ENCODE data around the gene DUSP22.

DUSP22 gene

DNA sequence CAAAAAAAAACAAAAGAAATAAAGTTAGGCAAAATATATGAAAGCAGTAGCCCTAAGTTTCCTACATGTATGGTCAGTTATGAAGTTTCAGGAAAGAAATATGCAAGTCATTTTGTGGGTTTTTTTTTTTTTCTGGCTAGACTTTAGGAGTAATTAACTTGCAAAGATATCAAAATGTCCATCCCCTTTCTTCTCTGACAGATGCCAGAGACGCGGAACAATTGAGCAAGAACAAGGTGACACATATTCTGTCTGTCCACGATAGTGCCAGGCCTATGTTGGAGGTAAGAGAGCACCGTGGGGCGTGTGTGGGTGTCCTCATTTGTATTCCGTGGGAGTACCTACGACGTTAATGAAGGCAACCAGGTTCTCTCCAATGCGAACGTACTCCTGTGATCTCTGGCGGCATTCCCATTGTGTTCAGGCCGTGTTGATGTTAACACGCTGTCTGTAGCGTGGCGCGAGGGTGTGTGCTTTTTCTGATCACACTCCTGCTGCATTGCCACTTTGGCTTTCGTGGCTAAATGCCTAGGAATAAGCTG is 19.5 kb downstream of the DUSP22 start:
- DNase-seq (ENCODE audit: low read depth) = no peak

DNA sequence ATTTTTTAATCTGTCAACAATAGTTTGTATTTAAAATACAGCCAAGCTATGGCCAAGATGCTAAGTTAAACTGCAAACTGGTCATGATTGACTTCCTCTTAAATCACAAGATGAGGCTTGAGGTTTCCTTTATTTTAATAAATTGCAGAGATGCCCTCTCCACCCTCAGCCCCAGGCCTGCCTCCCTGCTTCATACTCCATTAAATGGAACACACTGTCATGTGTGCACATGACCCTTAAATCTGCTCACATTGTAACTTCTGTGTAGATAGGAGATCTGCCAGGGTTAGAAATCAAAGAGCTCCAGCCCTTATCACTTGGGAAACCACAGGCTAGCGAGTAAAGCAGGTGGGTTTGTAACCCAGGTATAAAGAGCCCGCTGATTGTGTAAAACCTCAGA is 20.8 kb downstream of the DUSP22 start:
- DNase-seq (ENCODE audit: low read depth) = no peak

DNA sequence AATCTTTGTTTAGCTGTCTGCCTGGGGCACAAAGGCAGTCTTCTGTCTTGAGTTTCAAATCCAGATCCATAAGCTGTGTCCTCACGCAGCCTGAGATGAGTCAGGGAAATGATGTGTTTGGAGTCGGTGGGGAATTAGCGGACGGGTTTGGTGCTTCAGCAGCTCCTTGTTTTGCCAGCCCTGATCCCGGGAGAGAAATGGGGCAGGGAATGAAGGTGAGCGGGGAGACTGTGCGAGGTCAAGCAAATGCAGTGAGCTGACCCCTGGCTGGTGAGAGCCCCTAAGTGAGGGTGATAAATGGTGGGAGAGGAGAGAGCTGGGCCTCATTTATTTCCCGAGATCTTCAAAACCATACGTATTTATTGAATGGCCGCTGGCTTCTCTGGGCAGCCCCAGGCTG is 21.6 kb downstream of the DUSP22 start:
- DNase-seq (ENCODE audit: low read depth) = no peak

DNA sequence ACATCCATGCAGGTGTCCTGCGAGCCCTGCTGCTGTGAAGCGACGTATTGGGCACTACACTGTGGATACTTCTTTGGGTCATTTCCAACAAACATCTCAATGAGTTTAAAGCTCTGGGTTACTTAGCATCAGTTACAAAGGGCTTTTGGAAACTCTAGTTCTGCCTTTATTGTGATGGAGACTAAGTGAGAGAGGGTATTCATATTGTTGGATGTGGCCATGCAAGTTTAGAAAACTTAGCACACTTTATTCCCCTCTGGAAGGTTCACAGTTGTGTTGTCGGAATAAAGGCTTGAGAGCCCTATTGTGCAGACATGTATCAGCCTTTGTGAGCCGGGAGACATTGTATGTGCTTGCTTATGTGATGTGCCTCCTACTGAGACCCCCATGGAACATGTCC is 22.1 kb downstream of the DUSP22 start:
- no peak for DNase-seq (ENCODE audit: low read depth)

DNA sequence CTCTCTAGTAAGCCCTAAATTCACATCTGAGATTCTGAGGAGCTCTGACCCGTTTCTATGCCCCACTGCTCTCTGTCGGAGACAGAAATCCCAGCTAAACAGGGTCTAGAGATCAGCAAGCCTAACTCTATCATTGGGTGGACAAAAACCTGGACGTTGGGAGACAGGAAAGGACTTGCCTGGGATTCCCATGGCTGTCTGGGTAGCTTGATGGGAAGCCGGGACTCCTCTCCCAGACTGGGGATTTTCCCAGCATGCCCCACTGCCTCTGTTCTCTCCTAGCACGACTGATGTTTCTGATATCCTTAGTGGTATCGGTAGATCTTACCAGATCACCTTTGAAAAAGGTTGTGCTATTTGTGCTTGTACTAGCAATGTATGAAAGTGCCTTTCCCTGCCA is 22.9 kb downstream of the DUSP22 start:
- no peak for DNase-seq (ENCODE audit: low read depth)

DNA sequence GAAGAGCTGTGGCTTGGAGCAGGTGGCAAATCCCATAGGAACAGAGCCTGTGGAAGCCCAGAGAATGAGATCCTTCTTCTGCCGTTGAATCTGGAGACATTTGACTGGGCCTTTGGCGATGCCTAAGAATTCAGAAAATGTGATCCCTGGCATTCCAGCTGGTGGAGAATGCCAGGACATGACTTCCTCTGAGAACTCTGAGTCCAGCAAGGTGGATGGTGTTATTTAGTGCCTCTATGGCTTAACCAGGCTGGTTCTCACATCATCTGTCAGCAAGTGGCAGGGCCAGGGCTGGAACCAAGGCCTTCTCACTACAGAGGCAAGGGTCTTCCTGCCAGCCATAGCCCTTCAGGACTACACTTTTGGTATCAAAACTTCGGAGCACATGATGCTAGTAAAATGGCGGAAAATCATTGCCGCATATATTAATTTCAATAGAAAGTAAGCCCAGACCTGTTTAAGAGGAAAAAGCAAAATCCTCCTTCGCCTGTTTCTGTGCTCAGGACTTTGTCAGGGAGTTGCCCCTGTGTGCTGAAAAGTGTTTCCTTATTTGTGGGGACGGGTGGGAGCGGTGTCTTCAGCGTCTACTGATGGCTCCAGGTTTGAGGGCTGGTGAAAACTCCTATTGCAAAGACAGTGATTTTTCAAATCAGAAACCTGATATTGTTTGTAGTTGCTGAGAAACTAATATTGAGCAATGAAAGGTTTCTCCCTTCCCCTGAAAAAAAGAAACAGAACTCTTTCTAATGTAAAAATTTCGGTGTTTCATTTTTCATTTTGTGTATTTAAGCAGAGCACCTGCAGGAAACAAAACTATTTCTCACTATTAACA is 23.9 kb downstream of the DUSP22 start:
- no peak for DNase-seq (ENCODE audit: low read depth)

DNA sequence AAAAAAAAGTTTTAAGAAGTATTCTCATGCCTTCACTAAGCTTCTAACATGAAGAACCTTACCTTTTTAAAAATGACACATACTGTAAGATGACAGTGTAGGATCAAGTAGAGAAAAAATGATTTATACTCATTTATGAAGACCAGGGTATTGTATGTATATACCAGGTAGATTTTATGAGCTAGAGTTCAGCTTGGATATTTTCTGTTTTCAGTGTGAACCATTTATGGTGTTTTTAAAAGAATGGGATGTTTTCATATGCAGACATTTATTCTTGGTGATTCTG is 24.4 kb downstream of the DUSP22 start:
- DNase-seq (ENCODE audit: low read depth) = no peak

DNA sequence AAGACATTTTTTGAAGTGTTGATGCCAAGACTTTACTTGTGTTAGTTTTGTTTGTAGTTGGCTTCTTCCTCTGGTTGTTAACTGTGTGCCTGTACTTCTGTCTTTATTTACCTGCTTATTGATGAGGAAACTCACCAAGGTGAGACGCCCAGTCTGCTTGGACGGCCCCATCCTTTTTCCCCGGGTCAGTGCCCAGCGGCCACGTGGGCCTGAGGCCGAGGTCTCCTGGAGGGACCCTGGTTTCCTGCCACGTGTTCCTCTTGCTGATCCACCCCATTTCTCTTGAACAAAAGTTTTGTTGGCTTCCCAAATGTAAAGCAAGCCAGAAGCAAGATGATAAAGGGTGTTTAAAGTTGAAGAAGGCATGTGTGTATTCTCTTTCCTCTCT is 24.8 kb downstream of the DUSP22 start:
- no peak for DNase-seq (ENCODE audit: low read depth)

DNA sequence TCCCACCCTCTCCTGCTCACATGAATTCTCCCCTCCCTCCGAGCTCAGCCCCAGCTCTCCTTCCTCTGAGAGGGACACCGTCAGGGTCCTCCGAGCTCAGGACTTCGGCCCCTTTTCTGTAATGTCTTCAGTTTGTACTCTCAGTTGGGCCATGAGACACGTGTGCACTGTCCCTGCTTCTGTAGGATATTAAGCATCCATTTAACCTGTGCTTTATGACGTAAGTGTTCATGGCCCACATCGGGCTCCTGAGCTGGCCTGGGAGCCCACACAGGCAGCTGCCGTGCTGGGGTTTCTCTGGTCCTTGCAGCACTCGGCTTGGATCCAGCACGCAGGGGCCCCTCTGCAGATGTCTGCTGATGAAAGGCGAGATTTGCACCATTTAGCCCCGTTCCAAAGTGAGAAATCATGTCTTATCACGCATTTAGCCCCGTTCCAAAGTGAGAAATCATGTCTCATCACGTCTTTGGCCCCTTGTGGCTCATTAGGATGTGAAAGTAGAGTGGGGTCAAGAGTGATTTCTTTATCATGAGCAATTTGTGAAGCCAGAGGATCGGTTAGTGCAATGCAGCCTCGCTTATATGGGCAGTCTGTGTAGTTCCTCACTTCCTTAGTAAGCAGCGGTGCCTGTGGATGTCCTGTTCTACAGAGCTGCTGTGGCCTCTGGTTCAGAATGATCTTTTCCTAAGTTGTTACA is 25.3 kb downstream of the DUSP22 start:
- DNase-seq (ENCODE audit: low read depth) = no peak

DNA sequence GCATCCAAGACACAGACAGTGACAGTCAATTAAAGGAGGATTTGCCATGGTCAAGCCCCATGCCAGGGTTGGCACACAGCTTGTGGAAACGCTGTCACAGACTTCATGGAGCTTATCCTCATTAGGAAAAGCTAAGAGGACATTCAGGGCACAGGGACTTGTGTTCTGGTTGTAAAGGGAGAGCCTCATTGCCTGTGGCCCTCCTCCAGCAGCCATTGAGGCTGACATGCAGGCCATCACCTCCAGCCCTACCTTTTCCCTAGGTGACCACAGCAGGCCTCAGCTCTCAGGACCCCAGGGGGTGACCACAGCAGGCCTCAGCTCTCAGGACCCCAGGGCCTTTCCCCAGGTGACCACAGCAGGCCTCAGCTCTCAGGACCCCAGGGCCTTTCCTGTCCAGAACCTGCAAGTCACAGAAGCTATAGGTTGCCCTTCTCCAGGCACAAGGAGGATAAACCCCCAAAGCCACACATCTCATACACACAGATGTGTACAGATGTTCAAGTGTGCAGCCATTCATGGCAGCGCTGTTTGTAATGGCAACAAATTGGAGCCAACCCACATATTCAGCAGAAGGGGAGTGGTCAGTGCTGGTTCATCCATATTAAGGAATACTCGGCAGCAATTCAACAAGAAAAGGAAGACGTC is 26.1 kb downstream of the DUSP22 start:
- DNase-seq (ENCODE audit: low read depth) = no peak

DNA sequence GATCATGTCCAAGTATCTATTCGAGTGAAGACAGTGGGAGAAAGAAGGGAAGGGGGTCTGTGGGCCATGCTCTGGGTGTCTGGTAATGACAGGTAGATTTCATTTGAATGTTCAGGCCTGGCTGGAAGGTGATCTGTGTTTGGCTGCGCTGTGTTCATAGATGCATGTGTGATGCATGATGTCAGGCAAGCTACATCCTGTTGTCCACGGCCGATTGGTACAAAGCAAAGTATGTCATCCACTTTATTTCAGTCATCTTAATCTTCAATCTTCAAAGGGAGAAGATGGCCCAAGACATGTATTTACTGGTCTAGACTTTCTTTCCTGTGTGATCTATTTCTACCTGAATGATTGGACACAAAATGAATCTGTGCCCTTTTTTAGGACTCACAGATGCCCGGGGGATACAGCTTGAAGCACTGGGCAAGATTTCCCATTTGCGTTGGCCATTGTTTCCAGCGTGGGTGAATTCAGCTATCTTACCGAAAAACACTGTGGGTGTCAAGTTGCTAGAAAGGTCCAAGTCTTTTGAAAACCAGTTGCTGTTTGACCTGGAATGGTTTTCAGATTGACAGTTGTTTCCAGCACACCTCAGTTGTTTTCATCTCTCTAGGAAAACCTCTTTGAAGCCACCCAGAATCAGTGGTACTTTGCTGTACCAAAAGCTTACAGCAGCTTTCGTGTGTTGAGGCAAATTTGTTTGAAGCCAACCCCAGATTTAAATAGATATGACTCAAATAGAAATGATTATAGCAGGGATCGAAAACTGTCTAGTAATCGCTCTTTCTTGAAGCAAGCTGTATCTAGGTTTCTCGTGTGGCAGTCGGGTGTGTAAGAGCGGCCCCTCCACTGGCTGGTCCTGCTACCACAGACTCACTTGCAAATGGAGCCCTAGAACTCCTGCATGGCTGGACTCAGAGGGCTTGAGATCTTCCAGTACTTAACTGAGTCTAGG is 27.2 kb downstream of the DUSP22 start:
- no peak for DNase-seq (ENCODE audit: low read depth)

DNA sequence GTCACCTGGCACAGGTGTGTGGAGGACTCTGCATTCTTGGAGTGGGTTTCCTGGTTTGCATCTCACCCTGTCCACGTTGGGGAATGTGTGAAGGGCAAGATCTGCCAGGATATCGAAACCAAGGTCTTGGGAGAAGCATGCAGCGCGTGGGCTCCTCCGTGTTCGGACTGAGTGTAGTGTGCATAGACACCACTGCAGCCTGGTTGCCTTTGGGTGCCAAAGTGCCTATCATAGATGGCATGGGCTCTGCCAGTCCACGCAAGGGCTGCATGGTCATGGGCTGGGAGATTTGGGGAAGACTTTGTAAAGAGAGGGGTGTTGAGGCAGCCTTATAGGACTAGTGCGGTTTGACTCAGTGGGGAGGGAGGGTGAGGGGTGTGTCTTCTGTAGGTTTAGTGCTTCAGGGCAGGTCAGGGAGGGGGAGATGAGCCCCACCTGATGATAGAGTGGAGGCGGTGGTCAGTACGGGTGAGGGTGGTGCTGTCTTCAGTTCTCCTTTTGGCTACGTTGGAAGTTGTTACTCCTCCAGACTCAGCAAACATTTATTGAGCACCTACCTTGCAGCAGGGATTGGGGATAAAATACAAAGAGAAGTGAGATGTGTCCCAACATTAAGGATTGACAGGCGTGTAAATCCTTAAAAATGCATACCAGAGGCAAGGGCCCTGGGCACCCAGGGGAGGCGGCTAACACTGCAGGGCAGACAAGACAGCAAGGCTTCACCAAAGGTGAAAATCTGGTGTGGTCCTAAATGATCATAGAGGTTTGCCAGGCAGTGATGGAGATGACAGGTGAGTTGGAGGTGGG is 28.3 kb downstream of the DUSP22 start:
- no peak for DNase-seq (ENCODE audit: low read depth)

DNA sequence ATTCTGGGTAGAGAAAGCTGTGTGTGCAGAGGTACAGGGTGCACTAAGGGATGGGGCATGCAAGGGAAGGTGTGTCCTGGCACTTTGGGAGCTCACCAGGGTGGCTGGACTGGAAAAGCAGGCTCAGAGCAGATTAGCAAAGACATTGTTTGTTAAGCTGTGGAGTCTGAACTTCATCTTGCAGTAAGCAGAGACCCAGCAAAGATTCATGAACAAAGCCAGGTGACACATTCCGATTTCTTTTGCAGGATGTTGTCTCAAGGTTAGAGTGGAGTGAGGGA is 28.8 kb downstream of the DUSP22 start:
- DNase-seq (ENCODE audit: low read depth) = no peak

DNA sequence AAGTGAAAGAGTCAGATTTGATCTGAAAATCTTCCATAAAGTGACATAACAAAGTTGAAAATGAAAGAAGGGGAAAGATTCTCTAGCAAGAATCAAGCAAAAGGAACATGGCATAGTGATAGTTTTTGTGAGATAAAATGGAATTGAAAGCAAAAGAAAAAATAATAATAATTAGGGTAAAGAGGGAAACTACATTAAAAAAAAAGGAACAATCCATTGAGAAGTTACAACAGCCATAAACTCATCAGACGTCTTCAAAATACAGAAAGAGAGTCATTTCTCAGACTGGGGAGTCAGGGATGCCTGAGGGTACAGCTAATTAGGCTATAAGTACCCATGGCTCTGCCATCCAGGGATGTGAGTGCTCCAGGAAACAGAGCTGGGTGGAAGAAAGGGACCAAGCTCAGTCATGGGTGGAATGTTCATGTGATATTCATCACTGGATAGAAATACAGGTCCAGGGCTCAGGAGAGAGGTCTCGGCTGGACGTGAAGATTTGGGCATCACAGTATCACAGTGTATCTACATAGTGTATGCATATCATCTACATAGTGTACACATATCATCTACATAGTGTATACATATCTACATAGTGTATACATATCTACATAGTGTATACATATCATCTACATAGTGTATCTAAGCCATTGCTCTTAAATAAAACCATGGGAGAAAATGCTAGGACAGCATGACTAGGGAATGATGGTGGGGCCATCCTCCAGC is 29.4 kb downstream of the DUSP22 start:
- no peak for DNase-seq (ENCODE audit: low read depth)

DNA sequence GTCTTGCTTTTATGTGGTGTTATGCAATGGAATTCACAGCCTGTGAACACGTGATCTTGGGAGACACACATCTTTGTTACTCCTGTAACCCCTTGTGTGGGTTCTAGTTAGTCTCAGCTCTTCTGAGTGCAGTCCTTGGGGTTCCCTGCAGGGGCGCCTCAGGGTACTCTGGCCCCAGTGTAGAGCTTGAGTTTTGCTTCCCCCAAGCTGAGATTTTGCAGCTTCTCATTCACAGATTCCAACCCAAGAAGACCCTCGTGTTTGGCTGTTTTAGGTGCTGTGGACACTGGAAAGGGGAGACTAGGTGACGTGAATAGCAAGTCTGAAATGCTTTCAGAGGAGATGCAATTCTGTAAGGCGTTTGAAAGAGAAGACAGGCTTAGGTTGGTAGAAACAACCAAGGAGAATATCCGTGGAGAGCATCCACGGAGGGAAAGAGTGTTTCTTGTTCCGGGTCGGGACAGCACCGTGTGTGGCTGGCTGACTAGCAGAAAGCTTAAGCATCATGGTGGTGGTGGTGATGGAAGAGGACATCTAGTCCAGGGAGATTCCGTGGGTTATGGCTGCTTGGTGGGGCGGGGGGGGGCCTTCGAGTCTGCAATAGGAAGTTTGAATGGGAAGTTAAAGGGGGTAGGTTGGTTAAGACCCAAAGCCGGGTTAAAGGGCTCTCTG is 30.1 kb downstream of the DUSP22 start:
- DNase-seq (ENCODE audit: low read depth) = no peak

DNA sequence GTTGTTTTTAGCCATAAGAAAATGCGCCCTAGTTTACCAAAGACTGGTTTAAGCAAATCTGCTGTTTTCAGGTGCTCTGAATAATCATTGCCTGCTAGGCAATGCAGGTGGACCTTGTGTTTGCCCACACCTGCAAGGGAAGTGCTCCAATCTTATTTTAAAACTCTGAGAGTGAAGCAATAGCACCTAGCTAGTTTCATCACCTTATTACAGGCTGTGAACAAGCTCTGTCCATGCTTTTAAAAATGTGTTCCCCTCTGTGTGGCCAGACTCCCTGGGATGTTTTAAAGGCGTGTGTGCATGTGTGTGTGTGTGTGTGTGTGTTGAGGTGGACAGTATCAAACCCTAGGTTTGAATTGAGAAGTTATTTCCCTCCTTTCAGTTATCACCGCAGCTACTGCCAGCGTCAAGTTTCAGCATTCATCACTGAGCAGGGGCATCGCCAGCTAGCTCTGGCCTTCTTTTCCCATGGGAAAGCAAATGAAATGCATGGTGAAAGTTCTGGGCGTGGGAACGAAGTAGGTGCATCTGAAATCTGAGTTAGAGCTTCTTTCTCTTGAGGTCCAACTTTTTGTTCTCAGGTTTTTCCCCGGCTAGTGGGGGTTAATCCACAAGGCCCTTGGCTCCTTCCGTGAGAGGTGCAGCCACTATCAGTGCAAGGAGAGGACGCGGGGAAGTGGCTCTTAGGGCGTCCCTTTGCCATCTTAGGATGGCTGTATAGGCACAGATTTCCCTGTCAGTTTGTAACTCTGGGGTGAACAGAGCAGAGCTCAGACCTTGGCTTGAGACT is 30.8 kb downstream of the DUSP22 start:
- no peak for DNase-seq (ENCODE audit: low read depth)

DNA sequence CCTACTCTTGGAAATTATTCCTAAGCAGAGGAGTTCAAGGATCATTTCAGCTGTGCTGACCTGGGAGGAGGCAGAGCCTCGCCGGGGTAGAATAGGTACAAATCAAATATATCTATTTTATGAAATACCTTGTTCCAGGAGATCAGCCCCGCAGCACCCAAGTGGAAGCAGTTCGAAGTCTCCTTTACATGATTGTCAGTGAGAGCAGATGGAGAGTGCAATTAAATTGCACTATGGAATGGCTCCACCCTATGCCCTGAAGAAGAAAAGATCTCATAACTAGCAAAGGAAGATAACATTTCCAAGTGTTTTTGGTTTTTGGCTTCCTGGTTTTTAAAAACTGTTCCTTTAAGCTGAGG is 31.4 kb downstream of the DUSP22 start:
- no peak for DNase-seq (ENCODE audit: low read depth)

DNA sequence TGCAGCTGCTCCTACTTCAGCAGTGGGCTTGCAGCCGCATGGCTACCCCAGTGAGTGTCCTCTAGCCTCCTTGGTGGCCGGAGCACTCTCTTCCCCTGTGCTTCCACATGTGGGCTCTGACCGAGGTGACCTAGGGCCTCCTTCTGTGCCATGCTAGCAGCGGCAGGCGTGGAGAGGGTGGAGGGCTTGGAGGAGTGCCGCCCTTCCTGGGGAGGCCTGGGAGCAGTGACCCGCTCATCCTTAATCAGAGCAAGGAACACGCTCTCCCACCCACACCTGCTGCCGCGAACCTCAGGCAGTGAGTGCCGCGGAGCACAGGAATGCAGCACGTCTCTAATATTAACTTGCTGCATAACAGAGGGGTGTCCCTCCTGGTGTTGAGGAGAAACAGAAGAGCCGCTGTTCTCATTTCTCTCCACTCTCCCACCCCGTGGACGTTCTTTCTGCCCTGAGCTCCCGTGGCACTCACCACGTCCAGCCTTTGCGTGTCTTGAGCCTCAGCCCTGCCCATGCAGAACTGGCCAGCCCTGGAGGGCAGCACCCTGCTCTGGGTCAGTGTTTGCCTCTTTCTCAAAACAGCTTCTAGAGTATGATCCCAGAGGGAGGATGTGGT is 31.9 kb downstream of the DUSP22 start:
- DNase-seq (ENCODE audit: low read depth) = no peak

DNA sequence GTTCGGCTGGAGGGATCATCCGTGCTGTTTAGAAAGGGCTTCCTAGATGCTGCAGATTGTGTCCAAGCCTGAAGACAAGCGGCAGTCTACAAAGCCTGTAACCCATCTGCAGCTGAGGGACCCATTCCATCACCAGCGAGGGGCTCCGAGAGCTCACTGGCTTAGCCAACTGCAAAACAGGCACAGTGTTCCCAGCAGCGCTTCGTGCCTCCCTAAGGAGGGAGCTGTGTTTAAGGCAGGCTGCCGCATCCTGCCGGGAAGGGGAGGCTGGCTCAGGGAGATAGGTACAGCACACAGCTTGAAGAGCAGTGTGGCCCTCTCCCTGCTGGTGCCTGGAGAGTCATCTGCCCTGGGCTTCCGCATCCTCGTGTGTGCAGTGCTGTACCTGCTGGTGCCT is 32.4 kb downstream of the DUSP22 start:
- no peak for DNase-seq (ENCODE audit: low read depth)

Measured in stromal cell of bone marrow (primary cell).